Kidney tubule cell (primary cell): ENCODE measurements around the gene PMM2.
A peak's percentile ranks its signal among the peaks of the same experiment; 100 is the strongest.
"Not testable (repeated sequence)": the region's sequence is repeated elsewhere in the genome, so short reads cannot be mapped to it uniquely, and the experiment has no call there.

Experiments used
- DNase-seq: peaks from one replicate; pipeline ENCODE4 v3.0.0-alpha.2; 2018; ENCODE audit warnings: low spot score

PMM2 gene

GRCh38 chr16:8797364-8798173 lies at the start of gene PMM2, which contains the start of gene TMEM186:
TSS of gene PMM2 (plus strand) at chr16:8797839. CDS start at chr16:8797883, 44 bp downstream.
TSS of gene TMEM186 (minus strand) at chr16:8797639. CDS start at chr16:8797614, 25 bp downstream.
- DNase-seq: peak; percentile 97

GRCh38 chr16:8748944-8749343 lies 48.7 kb upstream of the PMM2 start:
- not testable (repeated sequence) for DNase-seq

- DNase-seq: peak; percentile 87
These were observed 45.9 kb upstream of the PMM2 start for GRCh38 chr16:8751481-8752311.

GRCh38 chr16:8752706-8753105 lies 44.9 kb upstream of the PMM2 start:
- no peak for DNase-seq

GRCh38 chr16:8753416-8754054 lies 44.1 kb upstream of the PMM2 start:
- DNase-seq: no peak

GRCh38 chr16:8756755-8757154 lies 40.9 kb upstream of the PMM2 start:
- no peak for DNase-seq

GRCh38 chr16:8758022-8758421 lies 39.6 kb upstream of the PMM2 start:
- no peak for DNase-seq

GRCh38 chr16:8760021-8760420 lies 37.6 kb upstream of the PMM2 start:
- no peak for DNase-seq

- no peak for DNase-seq
These were observed 36.6 kb upstream of the PMM2 start for GRCh38 chr16:8761078-8761477.

- no peak for DNase-seq
These were observed 35.4 kb upstream of the PMM2 start for GRCh38 chr16:8762254-8762653.

- DNase-seq: no peak
These were observed 34.6 kb upstream of the PMM2 start for GRCh38 chr16:8763083-8763482.

- no peak for DNase-seq
These were observed 33.7 kb upstream of the PMM2 start for GRCh38 chr16:8763899-8764298.

GRCh38 chr16:8764525-8765250 lies 33.0 kb upstream of the PMM2 start:
- DNase-seq: no peak

GRCh38 chr16:8767176-8767575 lies 30.5 kb upstream of the PMM2 start:
- no peak for DNase-seq

- DNase-seq: no peak
These were observed 29.4 kb upstream of the PMM2 start for GRCh38 chr16:8768283-8768682.

GRCh38 chr16:8768692-8769091 lies 28.9 kb upstream of the PMM2 start:
- no peak for DNase-seq

- no peak for DNase-seq
These were observed 24.1 kb upstream of the PMM2 start for GRCh38 chr16:8773537-8773936.

GRCh38 chr16:8774208-8774607 lies 23.4 kb upstream of the PMM2 start:
- DNase-seq: no peak

- DNase-seq: no peak
These were observed 22.3 kb upstream of the PMM2 start for GRCh38 chr16:8775359-8775758.

- DNase-seq: no peak
These were observed 21.5 kb upstream of the PMM2 start for GRCh38 chr16:8776129-8776584.

GRCh38 chr16:8777217-8777616 lies 20.4 kb upstream of the PMM2 start:
- DNase-seq: no peak

GRCh38 chr16:8781797-8782196 lies 15.8 kb upstream of the PMM2 start:
- no peak for DNase-seq
